Type B pancreatic cell (in vitro differentiated cells): ENCODE measurements around the gene PRKAR1B. TPM values are rescaled to one million over a fixed set of nuclear protein-coding genes. Genes with fewer than 3 reads are reported as not detected.

Source experiments
- DNase-seq: peaks from one replicate; pipeline ENCODE4 v3.0.0; 2021; ENCODE audit warnings: mixed read lengths; ENCODE audit not compliant: unreplicated experiment; ENCODE audit errors: extremely low spot score
- H3K27ac Mint-ChIP-seq: 2 replicates; pipeline ENCODE4 v1.8.0; 2021; ENCODE audit warnings: mild to moderate bottlenecking, mixed read lengths
- H3K27me3 Mint-ChIP-seq: 2 replicates; pipeline ENCODE4 v1.8.0; 2021; ENCODE audit warnings: mixed read lengths
- H3K36me3 Mint-ChIP-seq: 2 replicates; pipeline ENCODE4 v1.8.0; 2021; ENCODE audit warnings: mixed read lengths
- H3K4me1 Mint-ChIP-seq: one replicate; pipeline ENCODE4 v1.8.0; 2021; ENCODE audit warnings: mixed read lengths; ENCODE audit not compliant: unreplicated experiment
- H3K4me3 Mint-ChIP-seq: 2 replicates; pipeline ENCODE4 v1.8.0; 2021; ENCODE audit warnings: mild to moderate bottlenecking, mixed read lengths
- H3K9me3 Mint-ChIP-seq: 2 replicates; pipeline ENCODE4 v1.8.0; 2021; ENCODE audit warnings: mixed read lengths
- total RNA-seq: library from RNA; stranded (reverse); gene quantifications from 2 replicates; pipeline ENCODE4 v1.2.1, GENCODE V29; 2021; ENCODE audit warnings: low replicate concordance
- TF ChIP-seq, protein P1 (sequence below): fragments of 200-600 bp; sonication (generic); conservative IDR thresholded peaks from 2 replicates; pipeline ENCODE4 v1.5.0; 2021; ENCODE audit warnings: antibody characterized with exemption, mild to moderate bottlenecking

Gene PRKAR1B
- total RNA-seq, 1 donor from 2014 or later, result 26.1 TPM

DNA sequence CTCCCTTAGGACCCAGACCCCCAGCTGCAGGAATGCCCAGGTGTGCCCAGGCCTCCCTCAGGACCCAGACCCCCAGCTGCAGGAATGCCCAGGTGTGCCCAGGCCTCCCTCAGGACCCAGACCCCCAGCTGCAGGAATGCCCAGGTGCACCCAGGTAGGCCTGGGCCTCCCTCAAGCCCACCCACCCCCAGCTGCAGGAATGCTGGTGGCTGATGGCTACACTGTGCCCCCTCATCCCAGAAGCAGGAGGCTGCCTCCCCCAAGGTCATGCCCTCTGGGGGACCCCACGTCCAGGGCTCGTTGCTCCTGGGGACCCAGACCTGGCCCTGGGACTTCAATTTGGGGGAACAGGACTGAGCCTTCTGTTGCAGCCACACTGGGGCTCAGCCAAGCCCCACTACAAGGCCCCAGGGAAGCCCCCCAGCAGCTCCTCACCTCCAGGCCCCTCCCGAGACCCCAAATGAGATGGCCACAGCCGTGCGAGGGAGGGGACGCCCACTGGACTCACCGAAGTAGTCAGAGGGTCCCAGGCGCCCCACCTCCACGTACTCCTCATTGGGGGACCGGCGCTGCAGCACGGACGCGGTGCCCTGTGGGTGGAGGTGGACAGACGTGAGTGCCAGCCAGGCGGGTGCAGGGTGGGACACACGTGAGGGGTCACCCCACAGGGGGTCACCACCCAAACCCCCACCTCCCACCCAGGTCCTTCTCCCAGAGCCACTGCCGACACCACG lies 176.0 kb downstream of the PRKAR1B start:
- DNase-seq, result no peak
- no peaks in the 10 kb centered on the region for H3K36me3 Mint-ChIP-seq
- no peaks in the 10 kb centered on the region for H3K4me1 Mint-ChIP-seq
- TF ChIP-seq, protein P1, sequence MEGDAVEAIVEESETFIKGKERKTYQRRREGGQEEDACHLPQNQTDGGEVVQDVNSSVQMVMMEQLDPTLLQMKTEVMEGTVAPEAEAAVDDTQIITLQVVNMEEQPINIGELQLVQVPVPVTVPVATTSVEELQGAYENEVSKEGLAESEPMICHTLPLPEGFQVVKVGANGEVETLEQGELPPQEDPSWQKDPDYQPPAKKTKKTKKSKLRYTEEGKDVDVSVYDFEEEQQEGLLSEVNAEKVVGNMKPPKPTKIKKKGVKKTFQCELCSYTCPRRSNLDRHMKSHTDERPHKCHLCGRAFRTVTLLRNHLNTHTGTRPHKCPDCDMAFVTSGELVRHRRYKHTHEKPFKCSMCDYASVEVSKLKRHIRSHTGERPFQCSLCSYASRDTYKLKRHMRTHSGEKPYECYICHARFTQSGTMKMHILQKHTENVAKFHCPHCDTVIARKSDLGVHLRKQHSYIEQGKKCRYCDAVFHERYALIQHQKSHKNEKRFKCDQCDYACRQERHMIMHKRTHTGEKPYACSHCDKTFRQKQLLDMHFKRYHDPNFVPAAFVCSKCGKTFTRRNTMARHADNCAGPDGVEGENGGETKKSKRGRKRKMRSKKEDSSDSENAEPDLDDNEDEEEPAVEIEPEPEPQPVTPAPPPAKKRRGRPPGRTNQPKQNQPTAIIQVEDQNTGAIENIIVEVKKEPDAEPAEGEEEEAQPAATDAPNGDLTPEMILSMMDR, result no peak
- H3K9me3 Mint-ChIP-seq, result no peaks in the 10 kb centered on the region
- no peak overlapping the region for H3K27ac Mint-ChIP-seq
- no peaks in the 10 kb centered on the region for H3K27me3 Mint-ChIP-seq
- H3K4me3 Mint-ChIP-seq, result no peak overlapping the region

DNA sequence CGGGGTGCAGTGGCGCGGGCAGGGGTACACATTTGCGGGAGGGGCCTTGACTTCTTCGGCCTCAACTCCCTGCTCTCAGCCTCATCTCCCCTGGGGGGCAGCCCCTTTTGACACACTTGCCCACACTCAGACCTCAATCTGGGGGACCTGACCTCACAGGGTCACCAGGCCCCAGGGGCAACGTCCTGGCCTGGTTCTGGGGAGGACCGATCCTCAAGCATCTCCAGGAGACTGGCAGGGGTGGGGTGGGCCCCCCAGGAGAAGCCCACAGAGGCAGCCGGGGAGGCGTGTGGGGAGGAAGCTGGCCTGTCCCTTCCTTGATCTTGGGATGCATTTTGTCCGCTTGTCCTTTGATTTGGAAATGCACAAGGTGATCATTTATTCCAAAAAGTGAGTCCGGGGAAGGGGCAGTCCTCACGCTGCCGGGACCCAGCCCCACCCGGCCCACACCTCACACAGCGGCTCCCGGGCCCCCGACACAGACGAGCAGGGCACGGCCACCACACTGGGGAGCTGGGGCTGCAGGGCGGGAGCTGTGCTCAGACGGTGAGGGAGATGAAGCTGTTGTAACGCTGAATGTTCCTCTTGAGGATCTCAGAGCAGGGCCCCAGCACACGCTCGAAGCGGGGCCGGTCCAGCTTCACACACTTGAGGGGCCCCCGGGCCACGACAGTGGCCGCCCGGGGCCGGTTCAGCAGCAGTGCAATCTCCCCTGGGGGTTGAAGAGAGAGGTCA lies 177.0 kb downstream of the PRKAR1B start:
- Mint-ChIP-seq H3K9me3 (no peaks in the 10 kb centered on the region), H3K27me3 (no peaks in the 10 kb centered on the region), H3K4me1 (no peaks in the 10 kb centered on the region), H3K36me3 (no peaks in the 10 kb centered on the region), H3K4me3 (no peak overlapping the region), H3K27ac (no peak overlapping the region)
- DNase-seq, result no peak
- TF ChIP-seq, protein P1, result no peak

DNA sequence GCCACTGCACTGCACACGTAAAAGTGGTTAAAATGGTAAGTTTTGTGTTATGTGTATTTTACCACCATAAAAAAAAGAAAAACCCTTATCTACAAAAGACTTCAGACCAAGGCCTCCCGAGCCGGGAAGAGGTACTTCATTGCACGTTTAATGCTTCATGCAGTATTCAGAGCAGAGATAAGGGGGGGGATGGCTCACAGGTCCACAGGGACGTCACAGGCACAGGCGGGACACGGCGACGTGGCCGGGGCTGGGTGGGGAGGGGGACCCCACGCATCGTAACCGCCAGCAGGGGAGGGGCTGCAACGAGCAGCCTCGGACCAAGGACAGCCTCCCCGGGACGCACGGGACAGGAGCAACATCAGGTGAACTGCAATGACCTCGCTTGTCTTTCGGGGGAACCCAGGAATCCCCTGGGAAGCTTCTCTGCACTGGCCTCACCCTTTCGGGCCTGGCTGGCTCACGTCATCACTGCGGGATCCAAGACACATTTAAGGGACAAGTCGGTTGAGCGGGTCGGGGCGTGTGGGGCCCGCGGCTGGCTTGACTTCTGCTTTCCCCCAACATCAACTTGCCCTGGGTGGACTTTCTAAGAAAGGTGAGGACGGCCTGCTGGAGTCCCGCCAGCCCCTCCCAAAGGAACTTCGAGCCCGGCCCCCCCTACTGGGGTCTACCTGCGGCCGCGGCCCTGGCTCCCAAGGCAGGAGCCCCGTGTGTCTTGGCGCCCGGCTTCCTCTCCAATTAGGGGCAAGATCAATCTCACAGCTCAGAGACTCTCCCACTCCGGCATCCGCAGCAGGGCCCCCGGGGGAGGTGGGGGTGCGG lies 177.8 kb downstream of the PRKAR1B start:
- H3K4me3 Mint-ChIP-seq, result no peak overlapping the region
- H3K27ac Mint-ChIP-seq, result no peak overlapping the region
- H3K27me3 Mint-ChIP-seq, result no peaks in the 10 kb centered on the region
- no peaks in the 10 kb centered on the region for H3K36me3 Mint-ChIP-seq
- no peaks in the 10 kb centered on the region for H3K9me3 Mint-ChIP-seq
- no peaks in the 10 kb centered on the region for H3K4me1 Mint-ChIP-seq
- TF ChIP-seq, protein P1, result no peak
- no peak for DNase-seq

DNA sequence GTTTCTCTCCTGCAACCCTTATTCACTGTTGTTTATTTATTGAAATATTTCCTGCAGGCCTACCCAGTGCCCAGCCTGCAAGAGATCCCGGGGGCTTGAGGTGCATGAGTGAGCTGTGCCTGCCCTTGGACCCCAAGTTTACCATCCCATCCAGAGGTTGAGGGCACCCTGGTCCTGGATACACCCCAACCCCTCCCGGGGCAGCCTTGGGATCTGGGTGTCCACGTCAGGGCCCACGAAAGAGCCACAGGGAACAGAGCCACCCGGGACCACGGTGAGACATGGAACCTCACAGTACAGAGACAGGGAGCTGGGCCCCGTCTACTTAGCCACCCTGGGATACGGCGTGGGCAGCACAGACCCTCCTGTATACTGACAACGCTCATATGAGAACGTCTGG lies 178.7 kb downstream of the PRKAR1B start:
- H3K27me3 Mint-ChIP-seq, result no peaks in the 10 kb centered on the region
- no peak for DNase-seq
- H3K27ac Mint-ChIP-seq, result no peak overlapping the region
- H3K4me3 Mint-ChIP-seq, result no peak overlapping the region
- TF ChIP-seq, protein P1, result no peak
- H3K36me3 Mint-ChIP-seq, result no peaks in the 10 kb centered on the region
- no peaks in the 10 kb centered on the region for H3K4me1 Mint-ChIP-seq
- no peaks in the 10 kb centered on the region for H3K9me3 Mint-ChIP-seq

DNA sequence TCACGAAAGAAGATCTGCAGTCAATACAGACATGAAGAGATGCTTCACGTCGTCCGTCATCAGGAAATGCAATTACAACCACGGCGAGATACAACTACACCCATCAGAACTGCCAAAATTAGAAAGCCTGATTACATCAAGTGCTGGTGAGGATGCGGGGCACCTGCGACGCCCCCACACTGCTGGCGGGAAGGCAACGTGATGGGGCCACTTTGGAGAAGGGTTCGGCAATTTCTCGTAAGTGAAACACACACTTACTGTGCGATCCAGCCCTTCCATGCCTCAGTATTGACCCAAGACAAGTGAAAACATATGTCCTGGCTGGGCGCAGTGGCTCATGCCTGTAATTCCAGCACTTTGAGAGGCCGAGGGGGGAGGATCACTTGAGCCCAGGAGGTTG lies 181.6 kb downstream of the PRKAR1B start:
- TF ChIP-seq, protein P1, result no peak
- H3K9me3 Mint-ChIP-seq, result no peaks in the 10 kb centered on the region
- no peak for DNase-seq
- H3K27ac Mint-ChIP-seq, result no peak overlapping the region
- H3K27me3 Mint-ChIP-seq, result no peaks in the 10 kb centered on the region
- H3K36me3 Mint-ChIP-seq, result no peaks in the 10 kb centered on the region
- no peak overlapping the region for H3K4me3 Mint-ChIP-seq
- H3K4me1 Mint-ChIP-seq, result peaks cover 6% of the 10 kb centered on the region
